Choroid plexus epithelial cell (primary cell): ENCODE data around the gene CCL4.
"Not testable (repeated sequence)": the region's sequence is repeated elsewhere in the genome, so short reads cannot be mapped to it uniquely, and the experiment has no call there.

Experiments
- DNase-seq: peaks from one replicate; pipeline ENCODE4 v3.0.0-alpha.2; 2010; ENCODE audit warnings: low read depth
- H3K4me3 ChIP-seq: 2 replicates; pipeline ENCODE4 v1.5.1; 2011; ENCODE audit warnings: low read depth, mild to moderate bottlenecking, control low read depth, low read length, moderate library complexity
- TF ChIP-seq, protein P1 (sequence below): conservative IDR thresholded peaks from 2 replicates; pipeline ENCODE4 v1.5.1; 2011; ENCODE audit warnings: low read depth, mild to moderate bottlenecking, control low read depth, inconsistent platforms, low read length, moderate library complexity

The CCL4 gene

DNA sequence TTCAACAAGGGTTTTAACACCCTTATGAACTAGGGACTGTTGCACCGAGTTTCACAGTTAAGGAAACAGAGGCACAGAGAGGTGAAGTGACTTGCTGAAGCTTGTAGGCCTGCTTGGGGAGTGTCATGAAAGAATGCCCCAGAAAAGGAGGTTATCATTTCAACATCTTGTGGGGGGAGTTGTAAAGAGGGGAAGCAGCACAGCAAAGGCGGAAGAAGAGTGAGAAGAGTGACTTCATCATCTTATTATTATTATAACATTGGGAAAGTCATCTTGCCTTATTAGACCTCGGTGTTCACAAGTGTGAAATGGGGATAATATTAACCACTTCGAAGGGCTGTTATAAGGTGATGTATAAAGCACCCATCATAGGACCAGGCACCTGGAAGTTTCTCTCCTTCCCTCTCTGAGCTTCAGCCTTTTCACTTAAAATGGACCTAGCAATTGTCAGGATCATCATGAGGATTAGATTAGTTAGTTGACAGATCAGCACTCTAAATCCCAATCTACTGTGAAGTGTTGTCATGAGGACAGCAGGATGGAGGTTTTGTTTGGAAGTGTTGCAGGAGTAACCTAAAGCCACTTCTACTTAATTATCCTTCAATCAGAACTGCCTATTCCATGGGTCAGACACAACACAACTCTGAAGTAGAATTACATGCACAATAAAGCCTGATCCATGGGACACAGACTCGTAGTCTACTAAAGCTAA, 2.3 kb downstream of the CCL4 start:
- TF ChIP-seq, protein P1, sequence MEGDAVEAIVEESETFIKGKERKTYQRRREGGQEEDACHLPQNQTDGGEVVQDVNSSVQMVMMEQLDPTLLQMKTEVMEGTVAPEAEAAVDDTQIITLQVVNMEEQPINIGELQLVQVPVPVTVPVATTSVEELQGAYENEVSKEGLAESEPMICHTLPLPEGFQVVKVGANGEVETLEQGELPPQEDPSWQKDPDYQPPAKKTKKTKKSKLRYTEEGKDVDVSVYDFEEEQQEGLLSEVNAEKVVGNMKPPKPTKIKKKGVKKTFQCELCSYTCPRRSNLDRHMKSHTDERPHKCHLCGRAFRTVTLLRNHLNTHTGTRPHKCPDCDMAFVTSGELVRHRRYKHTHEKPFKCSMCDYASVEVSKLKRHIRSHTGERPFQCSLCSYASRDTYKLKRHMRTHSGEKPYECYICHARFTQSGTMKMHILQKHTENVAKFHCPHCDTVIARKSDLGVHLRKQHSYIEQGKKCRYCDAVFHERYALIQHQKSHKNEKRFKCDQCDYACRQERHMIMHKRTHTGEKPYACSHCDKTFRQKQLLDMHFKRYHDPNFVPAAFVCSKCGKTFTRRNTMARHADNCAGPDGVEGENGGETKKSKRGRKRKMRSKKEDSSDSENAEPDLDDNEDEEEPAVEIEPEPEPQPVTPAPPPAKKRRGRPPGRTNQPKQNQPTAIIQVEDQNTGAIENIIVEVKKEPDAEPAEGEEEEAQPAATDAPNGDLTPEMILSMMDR, result no peak
- no peak for DNase-seq
- H3K4me3 ChIP-seq, result no peak overlapping the region

DNA sequence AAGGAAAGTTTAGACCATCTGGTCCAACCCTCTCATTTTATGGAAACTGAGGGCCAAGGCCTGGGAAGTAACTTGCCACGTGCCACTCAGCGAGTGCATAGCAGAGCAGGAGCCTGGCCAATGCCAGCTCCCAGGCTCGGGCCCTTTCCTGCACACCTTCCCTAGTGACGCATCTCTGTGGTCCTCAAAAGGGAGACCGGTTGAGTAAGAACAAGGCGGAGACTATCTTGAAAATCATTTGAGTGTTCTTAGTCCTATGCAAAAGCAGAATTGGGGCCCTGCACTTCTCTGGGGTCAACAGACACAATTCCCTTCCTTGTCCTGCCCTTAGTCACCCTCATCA, 2.8 kb downstream of the CCL4 start:
- TF ChIP-seq, protein P1, result no peak

DNA sequence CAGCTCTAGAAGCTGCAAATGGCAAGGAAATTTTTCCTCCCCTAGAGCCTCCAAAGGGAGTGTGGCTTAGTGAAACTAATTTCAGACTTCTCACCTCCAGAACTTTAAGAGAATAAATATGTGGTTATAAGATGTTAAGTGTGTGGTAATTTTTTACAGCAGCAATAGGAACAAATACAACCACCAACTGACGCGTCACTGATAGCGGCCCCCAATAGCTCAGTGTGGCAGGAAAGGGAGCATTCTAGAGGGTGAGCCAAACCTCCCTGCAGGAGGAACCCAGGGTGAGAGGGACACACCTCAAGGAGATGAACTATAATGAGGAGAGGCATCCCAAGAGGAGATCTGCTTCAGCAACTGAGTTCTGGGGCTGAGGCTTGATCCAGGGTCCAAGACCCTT, 4.0 kb downstream of the CCL4 start:
- TF ChIP-seq, protein P1, result no peak
- no peak for DNase-seq

More for the DNA sequence above, 2.8 kb downstream of the CCL4 start:
- no peak for DNase-seq
- H3K4me3 ChIP-seq, result no peak overlapping the region

DNA sequence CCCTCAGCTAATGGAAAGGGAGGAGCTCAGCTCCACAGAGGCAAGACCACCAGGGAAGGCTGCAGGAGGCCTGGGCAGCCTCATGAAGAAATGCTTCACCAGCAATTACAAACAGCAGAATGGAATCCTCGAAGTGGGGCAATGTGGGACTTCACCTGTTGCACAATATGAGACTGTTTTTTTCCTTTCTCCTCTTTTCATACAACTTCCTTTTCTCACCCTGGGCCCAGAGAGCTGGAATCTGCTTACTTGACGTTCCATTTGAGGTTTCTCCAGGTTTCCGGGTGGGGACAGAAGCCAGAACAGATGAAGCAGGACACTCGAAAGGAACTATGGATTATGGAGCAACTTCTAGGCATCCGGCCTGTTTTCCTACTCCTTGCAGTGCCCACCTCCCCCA, 4.6 kb downstream of the CCL4 start:
- not testable (repeated sequence) for H3K4me3 ChIP-seq, DNase-seq

More for the DNA sequence above, 4.0 kb downstream of the CCL4 start:
- no peak overlapping the region for H3K4me3 ChIP-seq

DNA sequence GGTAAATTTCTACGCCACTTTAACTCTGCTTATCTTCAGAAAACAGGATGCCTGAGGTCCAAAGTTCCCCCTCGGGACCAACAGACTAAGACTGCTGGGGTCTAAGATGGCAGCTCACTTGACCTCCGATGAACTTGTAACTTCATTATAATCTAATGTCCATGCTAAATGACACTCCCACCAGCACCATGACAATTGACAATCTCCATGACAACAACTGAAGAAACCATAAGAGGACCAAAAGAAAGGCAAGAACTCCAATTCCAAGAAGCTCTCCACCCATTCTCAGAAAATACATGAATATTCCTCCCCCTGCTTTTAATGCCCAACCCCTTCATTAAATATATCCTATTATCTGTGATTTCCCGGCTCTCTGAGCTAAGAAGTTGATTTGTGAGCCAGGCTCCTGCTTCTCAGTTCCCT, 7.5 kb downstream of the CCL4 start:
- no peak for DNase-seq
- TF ChIP-seq, protein P1, result no peak
- H3K4me3 ChIP-seq, result no peak overlapping the region

DNA sequence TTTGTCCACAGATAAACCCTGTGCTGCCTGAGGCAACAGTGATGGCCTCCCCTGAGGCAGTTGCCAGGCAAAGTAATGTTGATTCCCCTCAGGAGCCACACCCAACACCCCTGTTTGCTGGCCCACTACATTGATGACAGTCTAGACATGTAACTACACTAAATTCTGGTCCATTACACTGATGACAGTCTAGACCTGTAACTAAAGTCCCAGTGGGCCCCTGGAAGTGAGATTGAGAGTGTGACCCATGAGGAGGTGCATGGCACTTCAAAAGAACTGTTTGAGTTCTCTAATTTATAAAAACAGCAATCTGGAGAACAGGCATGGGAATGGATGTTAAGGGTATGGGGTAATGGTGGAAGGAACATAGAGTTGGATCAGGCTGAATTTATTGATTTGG, 8.9 kb downstream of the CCL4 start:
- no peak for DNase-seq
- H3K4me3 ChIP-seq, result no peak overlapping the region
- TF ChIP-seq, protein P1, result no peak

DNA sequence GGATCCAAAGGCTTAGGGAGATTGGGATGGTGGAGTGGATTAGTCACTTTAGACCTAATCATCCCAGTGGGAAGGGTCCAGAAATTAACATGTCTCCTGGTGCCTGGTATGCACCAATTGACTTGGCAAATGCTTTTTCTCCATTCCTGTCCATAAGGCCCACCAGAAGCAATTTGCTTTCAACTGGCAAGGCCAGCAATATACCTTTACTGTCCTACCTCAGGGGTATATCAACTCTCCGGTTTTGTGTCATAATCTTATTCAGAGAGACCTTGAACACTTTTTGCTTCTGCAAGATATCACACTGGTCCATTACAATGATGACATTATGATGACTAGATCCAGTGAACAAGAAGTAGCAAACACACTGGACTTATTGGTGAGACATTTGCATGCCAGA, 9.5 kb downstream of the CCL4 start:
- not testable (repeated sequence) for H3K4me3 ChIP-seq, DNase-seq

DNA sequence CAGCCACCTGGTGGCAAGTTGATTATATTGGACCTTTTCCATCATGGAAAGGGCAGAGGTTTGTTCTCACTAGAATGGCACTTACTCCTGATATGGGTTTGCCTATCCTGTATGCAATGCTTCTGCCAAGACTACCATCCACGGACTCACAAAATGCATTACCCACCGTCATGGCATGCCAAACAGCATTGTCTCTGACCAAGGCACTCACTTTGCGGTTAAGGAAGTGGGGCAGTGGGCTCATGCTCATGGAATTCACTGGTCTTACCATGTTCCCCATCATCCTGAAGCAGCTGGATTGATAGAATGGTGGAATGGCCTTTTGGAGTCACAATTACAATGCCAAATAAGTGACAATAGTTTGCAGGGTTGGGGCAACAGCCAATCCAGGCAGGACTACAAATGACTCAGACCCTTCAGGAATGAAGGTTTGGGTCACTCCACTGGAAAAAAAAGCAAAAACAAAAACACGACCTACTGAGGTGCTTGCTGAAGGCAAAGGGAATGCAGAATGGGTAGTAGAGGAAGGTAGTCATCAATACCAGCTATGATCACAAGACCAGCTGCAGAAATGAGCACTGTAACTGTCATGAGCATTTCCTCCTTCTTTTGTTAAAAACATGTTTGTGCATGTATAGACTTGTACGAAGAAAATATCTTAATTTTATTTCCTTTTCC, 11.5 kb downstream of the CCL4 start:
- H3K4me3 ChIP-seq, DNase-seq: not testable (repeated sequence)

DNA sequence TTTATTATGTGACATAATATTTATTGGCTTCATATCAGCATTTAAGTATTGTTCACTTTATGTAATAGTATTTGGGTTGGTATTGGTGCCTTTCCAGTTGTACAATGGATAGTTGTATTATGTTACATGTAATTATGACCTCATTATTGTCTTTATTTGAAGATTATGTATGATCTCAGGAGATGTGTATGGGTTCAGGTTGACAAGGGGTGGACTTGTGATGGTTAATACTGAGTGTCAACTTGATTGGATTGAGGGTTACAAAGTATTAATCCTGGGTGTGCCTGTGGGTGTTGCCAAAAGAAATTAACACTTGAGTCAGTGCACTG, 12.0 kb downstream of the CCL4 start:
- H3K4me3 ChIP-seq, DNase-seq: not testable (repeated sequence)
